ENCODE measurements around the gene NR4A1. TPM values are rescaled to one million over a fixed set of nuclear protein-coding genes. Genes with fewer than 3 reads are reported as not detected.
A peak's percentile ranks its signal among the peaks of the same experiment; 100 is the strongest.

The NR4A1 gene
- total and polyA plus RNA-seq, 2 of the 13 experiments (the other 11 are each of a cell fraction or from before 2014, with no cell fraction given), result 5.7 to 15.2 TPM

DNA sequence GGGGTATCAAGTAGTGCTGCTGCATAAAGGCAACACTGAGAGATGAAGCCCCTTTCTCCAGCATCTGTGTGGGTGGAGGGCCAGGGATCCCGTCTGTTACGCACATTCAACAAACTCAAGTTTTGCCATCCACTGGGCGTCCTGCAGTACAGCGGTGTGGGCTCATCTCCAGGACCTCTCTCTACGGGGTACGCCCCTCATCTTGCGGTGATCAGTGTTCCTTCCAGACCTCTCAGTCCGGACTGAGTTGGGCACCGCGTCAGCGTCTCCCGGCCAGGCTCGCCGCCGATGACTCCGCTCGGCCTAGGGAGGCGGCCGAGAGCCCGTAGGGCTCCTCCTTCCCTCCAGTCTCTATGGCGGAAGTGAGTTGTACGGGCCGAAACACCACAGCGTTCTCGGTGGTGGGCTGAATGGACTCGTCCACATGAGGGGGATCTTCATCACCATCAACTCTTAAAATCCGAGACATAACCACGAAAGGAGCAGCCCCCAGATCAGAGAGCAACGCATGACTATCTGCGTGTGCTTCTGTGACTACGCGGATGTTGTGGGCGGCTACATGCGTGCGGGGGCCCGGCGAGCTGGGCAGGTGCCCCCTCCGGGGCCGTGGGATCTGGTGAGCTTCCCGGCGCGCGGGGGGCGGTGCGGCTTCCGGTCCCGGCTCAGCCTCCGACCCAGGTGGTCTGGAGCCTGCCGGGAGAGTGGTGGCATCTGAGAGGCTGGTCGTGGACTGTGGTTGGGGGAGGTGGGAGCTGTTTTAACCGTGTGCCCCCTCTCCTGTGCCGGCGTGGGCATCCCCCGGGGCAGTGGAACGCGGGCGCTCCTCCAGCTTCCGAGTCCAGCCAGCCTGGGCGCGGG lies 18.3 kb downstream of the NR4A1 start, which contains the start of gene ATG101 (continued):
- TF ChIP-seq ZNF274 (CRISPR knock-in tag; IDR thresholded peaks at IDR 0.05) (0 out of 2 replicates have a peak, but pooled peaks have one; percentile 38), ZKSCAN8 (CRISPR knock-in tag; IDR thresholded peaks at IDR 0.05; ENCODE audit: borderline replicate concordance) (peak; percentile 56), ZSCAN9 (CRISPR knock-in tag; IDR thresholded peaks at IDR 0.05; ENCODE audit: borderline replicate concordance) (peak; percentile 49; the same call in 1 of the 2 replicates), RBM39 (IDR thresholded peaks at IDR 0.05; ENCODE audit: low read depth, low read length, poor library complexity, severe bottlenecking) (peak; percentile 59), PAWR (CRISPR knock-in tag; IDR thresholded peaks at IDR 0.05; ENCODE audit: borderline replicate concordance) (no peak), ZIK1 (CRISPR knock-in tag; IDR thresholded peaks at IDR 0.05; ENCODE audit: borderline replicate concordance, low read depth) (no peak; the same call in 1 of the 2 replicates), SMARCC2 (IDR thresholded peaks at IDR 0.05) (0 out of 2 replicates have a peak, but pooled peaks have one; percentile 24), ZNF652 (CRISPR knock-in tag; IDR thresholded peaks at IDR 0.05; ENCODE audit: borderline replicate concordance, low read depth) (no peak), ZNF616 (CRISPR knock-in tag; IDR thresholded peaks at IDR 0.05; ENCODE audit: low read depth) (0 out of 2 replicates have a peak, but pooled peaks have one; percentile 29), ZNF17 (CRISPR knock-in tag; IDR thresholded peaks at IDR 0.05) (no peak), TOPORS (CRISPR knock-in tag; IDR thresholded peaks at IDR 0.05) (0 out of 2 replicates have a peak, but pooled peaks have one; percentile 38), ZNF30 (CRISPR knock-in tag; IDR thresholded peaks at IDR 0.05) (peak; percentile 56; the same call in 1 of the 2 replicates)
- TF ChIP-seq, protein P1, sequence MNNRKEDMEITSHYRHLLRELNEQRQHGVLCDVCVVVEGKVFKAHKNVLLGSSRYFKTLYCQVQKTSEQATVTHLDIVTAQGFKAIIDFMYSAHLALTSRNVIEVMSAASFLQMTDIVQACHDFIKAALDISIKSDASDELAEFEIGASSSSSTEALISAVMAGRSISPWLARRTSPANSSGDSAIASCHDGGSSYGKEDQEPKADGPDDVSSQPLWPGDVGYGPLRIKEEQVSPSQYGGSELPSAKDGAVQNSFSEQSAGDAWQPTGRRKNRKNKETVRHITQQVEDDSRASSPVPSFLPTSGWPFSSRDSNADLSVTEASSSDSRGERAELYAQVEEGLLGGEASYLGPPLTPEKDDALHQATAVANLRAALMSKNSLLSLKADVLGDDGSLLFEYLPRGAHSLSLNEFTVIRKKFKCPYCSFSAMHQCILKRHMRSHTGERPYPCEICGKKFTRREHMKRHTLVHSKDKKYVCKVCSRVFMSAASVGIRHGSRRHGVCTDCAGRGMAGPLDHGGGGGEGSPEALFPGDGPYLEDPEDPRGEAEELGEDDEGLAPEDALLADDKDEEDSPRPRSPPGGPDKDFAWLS (CRISPR knock-in tag; IDR thresholded peaks at IDR 0.05; ENCODE audit: borderline replicate concordance), result no peak
- TF ChIP-seq, protein P2, sequence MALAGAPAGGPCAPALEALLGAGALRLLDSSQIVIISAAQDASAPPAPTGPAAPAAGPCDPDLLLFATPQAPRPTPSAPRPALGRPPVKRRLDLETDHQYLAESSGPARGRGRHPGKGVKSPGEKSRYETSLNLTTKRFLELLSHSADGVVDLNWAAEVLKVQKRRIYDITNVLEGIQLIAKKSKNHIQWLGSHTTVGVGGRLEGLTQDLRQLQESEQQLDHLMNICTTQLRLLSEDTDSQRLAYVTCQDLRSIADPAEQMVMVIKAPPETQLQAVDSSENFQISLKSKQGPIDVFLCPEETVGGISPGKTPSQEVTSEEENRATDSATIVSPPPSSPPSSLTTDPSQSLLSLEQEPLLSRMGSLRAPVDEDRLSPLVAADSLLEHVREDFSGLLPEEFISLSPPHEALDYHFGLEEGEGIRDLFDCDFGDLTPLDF (CRISPR knock-in tag; IDR thresholded peaks at IDR 0.05), result peak; percentile 84
- TF ChIP-seq, protein P3, sequence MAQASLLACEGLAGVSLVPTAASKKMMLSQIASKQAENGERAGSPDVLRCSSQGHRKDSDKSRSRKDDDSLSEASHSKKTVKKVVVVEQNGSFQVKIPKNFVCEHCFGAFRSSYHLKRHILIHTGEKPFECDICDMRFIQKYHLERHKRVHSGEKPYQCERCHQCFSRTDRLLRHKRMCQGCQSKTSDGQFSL (CRISPR knock-in tag; IDR thresholded peaks at IDR 0.05), result no peak
- TF ChIP-seq, protein P4, sequence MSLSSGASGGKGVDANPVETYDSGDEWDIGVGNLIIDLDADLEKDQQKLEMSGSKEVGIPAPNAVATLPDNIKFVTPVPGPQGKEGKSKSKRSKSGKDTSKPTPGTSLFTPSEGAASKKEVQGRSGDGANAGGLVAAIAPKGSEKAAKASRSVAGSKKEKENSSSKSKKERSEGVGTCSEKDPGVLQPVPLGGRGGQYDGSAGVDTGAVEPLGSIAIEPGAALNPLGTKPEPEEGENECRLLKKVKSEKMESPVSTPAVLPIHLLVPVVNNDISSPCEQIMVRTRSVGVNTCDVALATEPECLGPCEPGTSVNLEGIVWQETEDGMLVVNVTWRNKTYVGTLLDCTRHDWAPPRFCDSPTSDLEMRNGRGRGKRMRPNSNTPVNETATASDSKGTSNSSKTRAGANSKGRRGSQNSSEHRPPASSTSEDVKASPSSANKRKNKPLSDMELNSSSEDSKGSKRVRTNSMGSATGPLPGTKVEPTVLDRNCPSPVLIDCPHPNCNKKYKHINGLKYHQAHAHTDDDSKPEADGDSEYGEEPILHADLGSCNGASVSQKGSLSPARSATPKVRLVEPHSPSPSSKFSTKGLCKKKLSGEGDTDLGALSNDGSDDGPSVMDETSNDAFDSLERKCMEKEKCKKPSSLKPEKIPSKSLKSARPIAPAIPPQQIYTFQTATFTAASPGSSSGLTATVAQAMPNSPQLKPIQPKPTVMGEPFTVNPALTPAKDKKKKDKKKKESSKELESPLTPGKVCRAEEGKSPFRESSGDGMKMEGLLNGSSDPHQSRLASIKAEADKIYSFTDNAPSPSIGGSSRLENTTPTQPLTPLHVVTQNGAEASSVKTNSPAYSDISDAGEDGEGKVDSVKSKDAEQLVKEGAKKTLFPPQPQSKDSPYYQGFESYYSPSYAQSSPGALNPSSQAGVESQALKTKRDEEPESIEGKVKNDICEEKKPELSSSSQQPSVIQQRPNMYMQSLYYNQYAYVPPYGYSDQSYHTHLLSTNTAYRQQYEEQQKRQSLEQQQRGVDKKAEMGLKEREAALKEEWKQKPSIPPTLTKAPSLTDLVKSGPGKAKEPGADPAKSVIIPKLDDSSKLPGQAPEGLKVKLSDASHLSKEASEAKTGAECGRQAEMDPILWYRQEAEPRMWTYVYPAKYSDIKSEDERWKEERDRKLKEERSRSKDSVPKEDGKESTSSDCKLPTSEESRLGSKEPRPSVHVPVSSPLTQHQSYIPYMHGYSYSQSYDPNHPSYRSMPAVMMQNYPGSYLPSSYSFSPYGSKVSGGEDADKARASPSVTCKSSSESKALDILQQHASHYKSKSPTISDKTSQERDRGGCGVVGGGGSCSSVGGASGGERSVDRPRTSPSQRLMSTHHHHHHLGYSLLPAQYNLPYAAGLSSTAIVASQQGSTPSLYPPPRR (CRISPR knock-in tag; IDR thresholded peaks at IDR 0.05; ENCODE audit: borderline replicate concordance), result no peak
- TF ChIP-seq, protein P5, sequence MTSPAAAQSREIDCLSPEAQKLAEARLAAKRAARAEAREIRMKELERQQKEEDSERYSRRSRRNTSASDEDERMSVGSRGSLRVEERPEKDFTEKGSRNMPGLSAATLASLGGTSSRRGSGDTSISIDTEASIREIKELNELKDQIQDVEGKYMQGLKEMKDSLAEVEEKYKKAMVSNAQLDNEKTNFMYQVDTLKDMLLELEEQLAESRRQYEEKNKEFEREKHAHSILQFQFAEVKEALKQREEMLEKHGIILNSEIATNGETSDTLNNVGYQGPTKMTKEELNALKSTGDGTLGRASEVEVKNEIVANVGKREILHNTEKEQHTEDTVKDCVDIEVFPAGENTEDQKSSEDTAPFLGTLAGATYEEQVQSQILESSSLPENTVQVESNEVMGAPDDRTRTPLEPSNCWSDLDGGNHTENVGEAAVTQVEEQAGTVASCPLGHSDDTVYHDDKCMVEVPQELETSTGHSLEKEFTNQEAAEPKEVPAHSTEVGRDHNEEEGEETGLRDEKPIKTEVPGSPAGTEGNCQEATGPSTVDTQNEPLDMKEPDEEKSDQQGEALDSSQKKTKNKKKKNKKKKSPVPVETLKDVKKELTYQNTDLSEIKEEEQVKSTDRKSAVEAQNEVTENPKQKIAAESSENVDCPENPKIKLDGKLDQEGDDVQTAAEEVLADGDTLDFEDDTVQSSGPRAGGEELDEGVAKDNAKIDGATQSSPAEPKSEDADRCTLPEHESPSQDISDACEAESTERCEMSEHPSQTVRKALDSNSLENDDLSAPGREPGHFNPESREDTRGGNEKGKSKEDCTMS (CRISPR knock-in tag; conservative IDR thresholded peaks at IDR 0.05), result peak; percentile 18; the same call in 1 of the 2 replicates

Measured in HepG2 (cell line).